Calu3 (cell line): ENCODE data around the gene INHBA. TPM values are rescaled to one million over a fixed set of nuclear protein-coding genes. Genes with fewer than 3 reads are reported as not detected.

ENCODE experiments used
- BruUV-seq: library from RNA; stranded (reverse); fragments of 400-500 nt; replicated peaks from 2 replicates; lab custom pipeline; 2021; lab: Mats Ljungman, UMichigan
- CTCF ChIA-PET: fragments of 300-600 bp; sonication (Branson Sonifier 250); formaldehyde crosslinking; loops from one replicate; lab custom pipeline; 2022; ENCODE audit warnings: antibody characterized with exemption; lab: Charles Lee
- DNase-seq: peaks from one replicate; pipeline ENCODE4 v3.0.0; 2022
- H3K27ac Mint-ChIP-seq: one replicate; pipeline ENCODE4 v1.8.0; 2022; ENCODE audit warnings: mixed read lengths; ENCODE audit not compliant: unreplicated experiment
- H3K27me3 Mint-ChIP-seq: one replicate; pipeline ENCODE4 v1.8.0; 2022; ENCODE audit warnings: mixed read lengths; ENCODE audit not compliant: unreplicated experiment
- H3K36me3 Mint-ChIP-seq: one replicate; pipeline ENCODE4 v1.8.0; 2022; ENCODE audit warnings: mild to moderate bottlenecking, moderate library complexity, mixed read lengths; ENCODE audit not compliant: insufficient read depth, unreplicated experiment
- H3K4me1 Mint-ChIP-seq: one replicate; pipeline ENCODE4 v1.8.0; 2022; ENCODE audit warnings: mild to moderate bottlenecking, low read depth, mixed read lengths; ENCODE audit not compliant: unreplicated experiment
- H3K4me3 Mint-ChIP-seq: one replicate; pipeline ENCODE4 v1.8.0; 2022; ENCODE audit warnings: mild to moderate bottlenecking, low read depth, moderate library complexity, mixed read lengths; ENCODE audit not compliant: unreplicated experiment
- H3K9me3 Mint-ChIP-seq: one replicate; pipeline ENCODE4 v1.8.0; 2022; ENCODE audit warnings: low read depth, mixed read lengths; ENCODE audit not compliant: unreplicated experiment
- intact Hi-C: fragments of 100-400 bp; cut with micrococcal nuclease; formaldehyde crosslinking; loops from one replicate; pipeline ENCODE4 v1.10.0; 2022; ENCODE audit not compliant: unreplicated experiment
- total RNA-seq: library from RNA; stranded (reverse); gene quantifications from 2 replicates; pipeline ENCODE4 v1.2.3, GENCODE V29; 2022
- TF ChIP-seq, protein P1 (sequence below): fragments of 200-600 bp; IDR thresholded peaks from one replicate; pipeline ENCODE4 v1.8.0; 2022; ENCODE audit warnings: antibody characterized with exemption; ENCODE audit not compliant: unreplicated experiment

Gene INHBA
- total RNA-seq, 1 experiment from 2014 or later, result 68.9 TPM

DNA sequence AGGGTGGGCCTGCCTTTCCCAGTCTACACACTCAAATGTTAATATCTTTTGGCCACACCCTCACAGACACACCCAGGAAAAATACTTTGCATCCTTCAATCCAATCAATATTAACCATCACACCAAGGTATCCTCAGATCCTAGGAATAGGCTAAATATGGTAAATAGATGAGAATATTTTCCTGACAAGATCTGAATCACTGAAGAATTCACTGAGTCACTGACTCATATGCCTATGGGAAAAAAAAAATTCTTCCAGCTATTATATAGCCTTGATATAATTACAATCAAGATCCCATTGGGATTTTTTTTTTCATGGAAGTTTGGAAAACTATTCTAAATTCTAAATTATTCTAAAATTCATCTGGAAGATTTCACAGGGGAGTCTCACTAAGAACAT is 65.8 kb downstream of the INHBA start:
- no peak overlapping the region for H3K4me3 Mint-ChIP-seq
- H3K36me3 Mint-ChIP-seq, result peaks cover 8% of the 10 kb centered on the region
- BruUV-seq, result no TSS peak
- no peak overlapping the region for H3K27ac Mint-ChIP-seq
- no peaks in the 10 kb centered on the region for H3K4me1 Mint-ChIP-seq
- CTCF ChIA-PET, result no interaction called here
- H3K9me3 Mint-ChIP-seq, result peaks cover 2% of the 10 kb centered on the region
- intact Hi-C loops, result no loop called here
- H3K27me3 Mint-ChIP-seq, result no peaks in the 10 kb centered on the region
- TF ChIP-seq, protein P1, sequence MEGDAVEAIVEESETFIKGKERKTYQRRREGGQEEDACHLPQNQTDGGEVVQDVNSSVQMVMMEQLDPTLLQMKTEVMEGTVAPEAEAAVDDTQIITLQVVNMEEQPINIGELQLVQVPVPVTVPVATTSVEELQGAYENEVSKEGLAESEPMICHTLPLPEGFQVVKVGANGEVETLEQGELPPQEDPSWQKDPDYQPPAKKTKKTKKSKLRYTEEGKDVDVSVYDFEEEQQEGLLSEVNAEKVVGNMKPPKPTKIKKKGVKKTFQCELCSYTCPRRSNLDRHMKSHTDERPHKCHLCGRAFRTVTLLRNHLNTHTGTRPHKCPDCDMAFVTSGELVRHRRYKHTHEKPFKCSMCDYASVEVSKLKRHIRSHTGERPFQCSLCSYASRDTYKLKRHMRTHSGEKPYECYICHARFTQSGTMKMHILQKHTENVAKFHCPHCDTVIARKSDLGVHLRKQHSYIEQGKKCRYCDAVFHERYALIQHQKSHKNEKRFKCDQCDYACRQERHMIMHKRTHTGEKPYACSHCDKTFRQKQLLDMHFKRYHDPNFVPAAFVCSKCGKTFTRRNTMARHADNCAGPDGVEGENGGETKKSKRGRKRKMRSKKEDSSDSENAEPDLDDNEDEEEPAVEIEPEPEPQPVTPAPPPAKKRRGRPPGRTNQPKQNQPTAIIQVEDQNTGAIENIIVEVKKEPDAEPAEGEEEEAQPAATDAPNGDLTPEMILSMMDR, result no peak
- DNase-seq, result no peak
